AML-193 (cell line): ENCODE measurements around the gene ADAMTS20.

Experiments
- DNase-seq, 2 experiments: peaks; one replicate each; lab custom pipeline; 2025; lab: John Stamatoyannopoulos, UW

Gene ADAMTS20

GRCh38 chr12:43480591-43480990 lies 71.4 kb downstream of the ADAMTS20 start:
- peak; percentile 2 to 26 for DNase-seq

GRCh38 chr12:43462741-43463140 lies 89.3 kb downstream of the ADAMTS20 start:
- DNase-seq: no peak

- DNase-seq: no peak
These were observed 89.9 kb downstream of the ADAMTS20 start for GRCh38 chr12:43462080-43462479.

- DNase-seq: no peak
These were observed 92.7 kb downstream of the ADAMTS20 start for GRCh38 chr12:43459285-43459684.

GRCh38 chr12:43453761-43454160 lies 98.2 kb downstream of the ADAMTS20 start:
- no peak for DNase-seq

GRCh38 chr12:43444940-43445564 lies 107.0 kb downstream of the ADAMTS20 start:
- peak; percentile 50 for DNase-seq

GRCh38 chr12:43436597-43436996 lies 115.4 kb downstream of the ADAMTS20 start:
- no peak for DNase-seq

- peak; percentile 15 to 22 for DNase-seq
These were observed 117.4 kb downstream of the ADAMTS20 start for GRCh38 chr12:43434614-43435013.

- DNase-seq: no peak
These were observed 123.9 kb downstream of the ADAMTS20 start for GRCh38 chr12:43428088-43428600.

GRCh38 chr12:43425361-43425760 lies 126.6 kb downstream of the ADAMTS20 start:
- no peak for DNase-seq

- no peak for DNase-seq
These were observed 135.0 kb downstream of the ADAMTS20 start for GRCh38 chr12:43416981-43417380.

GRCh38 chr12:43407816-43408645 lies 144.0 kb downstream of the ADAMTS20 start:
- no peak for DNase-seq

GRCh38 chr12:43406801-43407200 lies 145.2 kb downstream of the ADAMTS20 start:
- DNase-seq: no peak

GRCh38 chr12:43402436-43402835 lies 149.6 kb downstream of the ADAMTS20 start:
- DNase-seq: no peak

GRCh38 chr12:43401096-43401495 lies 150.9 kb downstream of the ADAMTS20 start:
- DNase-seq: no peak

- no peak for DNase-seq
These were observed 155.3 kb downstream of the ADAMTS20 start for GRCh38 chr12:43396671-43397070.

- DNase-seq: no peak
These were observed 159.9 kb downstream of the ADAMTS20 start for GRCh38 chr12:43392116-43392515.

GRCh38 chr12:43381879-43382278 lies 170.1 kb downstream of the ADAMTS20 start:
- DNase-seq: no peak

- DNase-seq: no peak
These were observed 173.6 kb downstream of the ADAMTS20 start for GRCh38 chr12:43378448-43378847.

GRCh38 chr12:43370263-43370662 lies 181.7 kb downstream of the ADAMTS20 start:
- no peak for DNase-seq

- no peak for DNase-seq
These were observed 188.9 kb downstream of the ADAMTS20 start for GRCh38 chr12:43362910-43363694.

GRCh38 chr12:43361031-43361710 lies 190.8 kb downstream of the ADAMTS20 start:
- no peak for DNase-seq
